H1 (cell line): ENCODE measurements around the gene MNX1. TPM values are rescaled to one million over a fixed set of nuclear protein-coding genes. Genes with fewer than 3 reads are reported as not detected.
A peak's percentile ranks its signal among the peaks of the same experiment; 100 is the strongest.

Experiments used
- CTCF ChIA-PET: fragments of 300-600 bp; sonication (Branson Sonifier 250); formaldehyde crosslinking; loops from one replicate; lab custom pipeline; 2021; ENCODE audit not compliant: partially characterized antibody; lab: Charles Lee
- POLR2A ChIA-PET: fragments of 300-600 bp; sonication (Branson Sonifier 250); formaldehyde crosslinking; loops from one replicate; lab custom pipeline; 2021; ENCODE audit warnings: inconsistent platforms; ENCODE audit not compliant: partially characterized antibody; lab: Charles Lee
- DNase-seq, 2 experiments: peaks; one replicate each; pipeline versions ENCODE4 v3.0.0 to v3.0.0-alpha.2; 2010 to 2022; ENCODE audit warnings: low spot score in 2 of 2, low read depth in 1 of 2, mixed read lengths in 1 of 2
- FAIRE-seq: peaks from 2 replicates; lab custom pipeline; 2011; peaks lifted over from hg19 to GRCh38; lab: Jason Lieb, UNC
- H2AFZ ChIP-seq: 2 replicates; pipeline ENCODE4 v1.8.1; 2012; ENCODE audit warnings: low read length, inconsistent platforms
- H2AK5ac ChIP-seq: 2 replicates; pipeline ENCODE4 v1.6.1; 2013; ENCODE audit warnings: low read depth, low read length
- H2BK120ac ChIP-seq: replicated peaks from 2 replicates; pipeline ENCODE3; 2013; ENCODE audit warnings: low read depth, low read length, inconsistent platforms
- H2BK12ac ChIP-seq: 2 replicates; pipeline ENCODE4 v1.6.1; 2013; ENCODE audit warnings: low read depth, low read length
- H2BK15ac ChIP-seq: 2 replicates; pipeline ENCODE4 v1.6.1; 2013; ENCODE audit warnings: low read length
- H2BK20ac ChIP-seq: 2 replicates; pipeline ENCODE4 v1.6.1; 2013; ENCODE audit warnings: low read length
- H2BK5ac ChIP-seq: 2 replicates; pipeline ENCODE4 v1.6.1; 2013; ENCODE audit warnings: low read depth, low read length
- H3K14ac ChIP-seq: 2 replicates; pipeline ENCODE4 v1.6.1; 2013; ENCODE audit warnings: inconsistent platforms; ENCODE audit not compliant: insufficient read length
- H3K18ac ChIP-seq: 2 replicates; pipeline ENCODE4 v1.6.1; 2013; ENCODE audit warnings: low read length; ENCODE audit errors: extremely low read depth
- H3K23ac ChIP-seq: 2 replicates; pipeline ENCODE4 v1.6.1; 2013; ENCODE audit warnings: inconsistent platforms; ENCODE audit not compliant: insufficient read length
- H3K23me2 ChIP-seq: 2 replicates; pipeline ENCODE4 v1.6.1; 2013; ENCODE audit warnings: low read depth, low read length
- H3K27ac ChIP-seq: 2 replicates; pipeline ENCODE4 v1.6.1; 2011; ENCODE audit warnings: low read depth, low read length, inconsistent platforms
- H3K27me3 ChIP-seq, 4 experiments: replicated peaks in 1 of 4; 1 replicate in 1 of 4; 2 replicates in 3 of 4; pipeline versions ENCODE4 v1.6.1 to v1.8.1; 2011 to 2013; ENCODE audit warnings: low read length in 3 of 4, mild to moderate bottlenecking in 3 of 4, inconsistent platforms in 2 of 4, mixed read lengths in 2 of 4, moderate library complexity in 1 of 4; ENCODE audit not compliant: control insufficient read depth in 3 of 4, insufficient read depth in 3 of 4; ENCODE audit errors: extremely low read depth in 1 of 4
- H3K36me3 ChIP-seq, 4 experiments: 2 replicates each; pipeline versions ENCODE4 v1.6.1 to v1.8.1; 2011 to 2013; ENCODE audit warnings: mild to moderate bottlenecking in 4 of 4, low read length in 3 of 4, moderate library complexity in 2 of 4, control low read depth in 1 of 4, inconsistent platforms in 1 of 4; ENCODE audit not compliant: insufficient read depth in 4 of 4, control insufficient read depth in 2 of 4
- H3K4ac ChIP-seq: replicated peaks from 2 replicates; pipeline ENCODE3; 2013; ENCODE audit warnings: low read length, low read depth, mixed read lengths, inconsistent platforms; ENCODE audit not compliant: insufficient read length
- H3K4me1 ChIP-seq, 4 experiments: replicated peaks in 1 of 4; 1 replicate in 1 of 4; 2 replicates in 3 of 4; pipeline versions ENCODE4 v1.6.1 to v1.8.1; 2011 to 2013; ENCODE audit warnings: low read length in 3 of 4, inconsistent platforms in 2 of 4, mixed read lengths in 1 of 4; ENCODE audit not compliant: insufficient read depth in 4 of 4, control insufficient read depth in 3 of 4
- H3K4me2 ChIP-seq, 2 experiments: 2 replicates each; pipeline versions ENCODE4 v1.6.1 to v1.8.1; 2011 to 2013; ENCODE audit warnings: low read depth in 2 of 2, low read length in 2 of 2, control low read depth in 1 of 2, inconsistent platforms in 1 of 2, mild to moderate bottlenecking in 1 of 2; ENCODE audit not compliant: insufficient read depth in 1 of 2
- H3K4me3 ChIP-seq, 4 experiments: fragments of 200-600, 300-600 bp in 1 of 4; sonication (generic), shearing (Covaris generic), sonication (Bioruptor Twin) in 1 of 4; 2 replicates each; pipeline versions ENCODE4 v1.5.1 to v1.8.1; 2011 to 2016; ENCODE audit warnings: low read length in 4 of 4, low read depth in 3 of 4, control low read depth in 2 of 4, inconsistent platforms in 2 of 4, mild to moderate bottlenecking in 2 of 4, mixed read lengths in 1 of 4, moderate library complexity in 1 of 4; ENCODE audit not compliant: insufficient read depth in 2 of 4; ENCODE audit errors: extremely low read depth in 1 of 4
- H3K56ac ChIP-seq: replicated peaks from 2 replicates; pipeline ENCODE3; 2013; ENCODE audit warnings: low read depth, mild to moderate bottlenecking, mixed read lengths, low read length, inconsistent platforms; ENCODE audit not compliant: insufficient read length
- H3K79me1 ChIP-seq: 2 replicates; pipeline ENCODE4 v1.6.1; 2013; ENCODE audit warnings: low read depth, low read length, control low read depth
- H3K79me2 ChIP-seq, 2 experiments: 2 replicates each; pipeline versions ENCODE4 v1.6.1 to v1.8.1; 2012 to 2013; ENCODE audit warnings: low read length in 2 of 2, mild to moderate bottlenecking in 2 of 2, inconsistent platforms in 1 of 2; ENCODE audit not compliant: insufficient read depth in 2 of 2, control insufficient read depth in 1 of 2
- H3K9ac ChIP-seq, 4 experiments: replicated peaks in 1 of 4; 1 replicate in 1 of 4; 2 replicates in 3 of 4; pipeline versions ENCODE4 v1.6.1 to v1.8.1; 2011 to 2013; ENCODE audit warnings: low read depth in 3 of 4, low read length in 3 of 4, control low read depth in 2 of 4, mild to moderate bottlenecking in 2 of 4, moderate library complexity in 2 of 4, inconsistent platforms in 1 of 4; ENCODE audit errors: extremely low read depth in 1 of 4
- H3K9me3 ChIP-seq, 2 experiments: 2 replicates each; pipeline versions ENCODE4 v1.6.1 to v1.8.1; 2012 to 2013; ENCODE audit warnings: mild to moderate bottlenecking in 2 of 2, moderate library complexity in 2 of 2, control low read depth in 1 of 2, inconsistent platforms in 1 of 2, low read depth in 1 of 2, low read length in 1 of 2, mixed read lengths in 1 of 2; ENCODE audit not compliant: insufficient read depth in 2 of 2
- H4K20me1 ChIP-seq, 2 experiments: replicated peaks in 1 of 2; 2 replicates each; pipeline versions ENCODE3 to v1.8.1; 2011 to 2013; ENCODE audit warnings: inconsistent platforms in 2 of 2, low read length in 2 of 2, mild to moderate bottlenecking in 1 of 2; ENCODE audit not compliant: insufficient read depth in 2 of 2, control insufficient read depth in 1 of 2
- H4K5ac ChIP-seq: 2 replicates; pipeline ENCODE4 v1.6.1; 2013; ENCODE audit warnings: low read length, low read depth, mixed read lengths, inconsistent platforms; ENCODE audit not compliant: insufficient read length
- H4K8ac ChIP-seq: 2 replicates; pipeline ENCODE4 v1.8.0; 2013; ENCODE audit warnings: mild to moderate bottlenecking, moderate library complexity, low read length, inconsistent platforms; ENCODE audit not compliant: insufficient read depth; ENCODE audit errors: extremely low read depth
- H4K91ac ChIP-seq: replicated peaks from 2 replicates; pipeline ENCODE3; 2013; ENCODE audit warnings: low read length, mixed read lengths, inconsistent platforms; ENCODE audit not compliant: insufficient read length
- CREB1 ChIP-seq: IDR thresholded peaks from 2 replicates; pipeline ENCODE4 v1.6.1; 2012; ENCODE audit warnings: inconsistent platforms
- EZH2 ChIP-seq: fragments of 200-600 bp; sonication (generic); IDR thresholded peaks from 2 replicates; pipeline ENCODE4 v1.7.1; 2012; ENCODE audit warnings: low read depth, mild to moderate bottlenecking, moderate library complexity, low read length, inconsistent platforms; ENCODE audit not compliant: severe bottlenecking
- GABPA ChIP-seq: IDR thresholded peaks from 2 replicates; pipeline ENCODE4 v1.6.1; 2011; ENCODE audit warnings: mild to moderate bottlenecking, low read length, moderate library complexity, borderline replicate concordance; ENCODE audit not compliant: insufficient read depth
- RNF2 ChIP-seq: fragments of 200-900, 300-1000 bp; sonication (generic); IDR thresholded peaks from 2 replicates; pipeline ENCODE4 v1.7.1; 2016; ENCODE audit warnings: borderline replicate concordance, low read depth, mild to moderate bottlenecking, antibody characterized with exemption, low read length; ENCODE audit not compliant: poor library complexity, severe bottlenecking; ENCODE audit errors: missing control alignments
- SUZ12 ChIP-seq: fragments of 200-600 bp; sonication (generic); IDR thresholded peaks from 2 replicates; pipeline ENCODE4 v1.6.1; 2012; ENCODE audit warnings: mild to moderate bottlenecking, inconsistent platforms, low read length, moderate library complexity, mixed read lengths
- TEAD4 ChIP-seq: IDR thresholded peaks from 2 replicates; pipeline ENCODE4 v1.6.1; 2012; ENCODE audit warnings: low read depth, low read length, inconsistent platforms, mixed read lengths
- WGBS, 2 experiments: shearing (Covaris generic) in 1 of 2; methylation state at CpG; one replicate each; pipeline versions ENCODE4 v1.1.6 to v1.1.7; 2013 to 2015; ENCODE audit warnings: low lambda C conversion rate in 2 of 2, mixed read lengths in 2 of 2, inconsistent platforms in 1 of 2, low coverage in 1 of 2, missing lambda C conversion rate in 1 of 2; ENCODE audit not compliant: insufficient replicate concordance in 2 of 2, insufficient coverage in 1 of 2, insufficient read length in 1 of 2; ENCODE audit errors: extremely low coverage in 1 of 2, missing lambda C conversion rate in 1 of 2; 5-methylcytosine and 5-hydroxymethylcytosine counted together
- polyA plus RNA-seq, 7 experiments: library from polyadenylated mRNA; depleted of rRNA in 3 of 7; stranded (reverse) in 5 of 7; unstranded in 2 of 7; fragments of >200 nt in 5 of 7; fragments of 200-250 nt in 2 of 7; gene quantifications; 1 replicate in 5 of 7; 2 replicates in 1 of 7; 4 replicates in 1 of 7; pipeline versions ENCODE4 v1.2.1 to v1.2.3, GENCODE V29; 2011 to 2013; ENCODE audit warnings: missing spikeins in 2 of 7, mixed read lengths in 2 of 7
- total RNA-seq: library from RNA; stranded (reverse); fragmentation: NEBNext Ultra II Directional; extraction: Animal tissue kit (Norgen Biotek cat#: 25700); gene quantifications from 2 replicates; pipeline ENCODE4 v1.2.1, GENCODE V29; 2021

MNX1 gene
- total and polyA plus RNA-seq, 2 of the 8 experiments (the other 6 are each of a cell fraction or from before 2014, with no cell fraction given): 0.39 TPM; not detected in 1

GRCh38 chr7:157002819-157003421 is 7.5 kb downstream of the MNX1 start:
- WGBS, 2 experiments: 3% methylated on average over 47 of the region's 47 CpGs; no CpG with 5 or more reads in 1 of the 2 experiments
- FAIRE-seq (no peak), DNase-seq (peak in 1 of 2 experiments; percentile 73)
- H3K27me3 ChIP-seq: peaks cover 92 to 100% (median 99%) of the 10 kb centered on the region in 4 experiments
- no peak overlapping the region; the same call in 1 of the 2 replicates for H4K8ac ChIP-seq
- no peaks in the 10 kb centered on the region for H3K79me1 ChIP-seq
- no peak overlapping the region for H3K9ac ChIP-seq
- no peak overlapping the region for H2AK5ac ChIP-seq
- no peak overlapping the region for H3K27ac ChIP-seq
- H3K4me2 ChIP-seq: peak overlapping the region; percentile 34 to 45; a peak in 3 of 4 replicates
- no peak overlapping the region for H2AFZ ChIP-seq
- H4K5ac ChIP-seq: no peak overlapping the region
- no peak overlapping the region for H4K91ac ChIP-seq
- peak overlapping the region in 1 of 4 experiments; percentile 48; a peak in 2 of 8 replicates for H3K4me3 ChIP-seq
- H2BK20ac ChIP-seq: no peak overlapping the region
- H3K56ac ChIP-seq: no peak overlapping the region
- POLR2A ChIA-PET: interaction anchor here (0.9 to 3.1 kb wide), 4 partner anchors 9 to 16 kb away, joined by 3 to 15 read pairs (median 4); no protein-coding TSS in a partner anchor
- H3K23ac ChIP-seq: no peak overlapping the region
- CTCF ChIA-PET: interaction anchor here (0.7 to 2.4 kb wide), 4 partner anchors 10 to 20 kb away, joined by 3 to 7 read pairs (median 4); no protein-coding TSS in a partner anchor
- H3K23me2 ChIP-seq: peaks cover 2% of the 10 kb centered on the region; the same call in 1 of the 2 replicates
- peaks cover 0 to 8% (median 0%) of the 10 kb centered on the region in 4 experiments; a peak in 1 of 8 replicates for H3K36me3 ChIP-seq
- no peaks in the 10 kb centered on the region for H3K9me3 ChIP-seq
- no peak overlapping the region for H3K14ac ChIP-seq
- peaks cover 3 to 33% (median 11%) of the 10 kb centered on the region in 4 experiments; a peak in 6 of 7 replicates for H3K4me1 ChIP-seq
- peaks cover 16 to 25% of the 10 kb centered on the region in 2 experiments for H4K20me1 ChIP-seq
- no peak overlapping the region; the same call in 1 of the 2 replicates for H3K18ac ChIP-seq
- no peaks in the 10 kb centered on the region for H3K79me2 ChIP-seq
- no peak overlapping the region for H3K4ac ChIP-seq
- no peak overlapping the region for H2BK15ac ChIP-seq
- H2BK12ac ChIP-seq: no peak overlapping the region
- no peak overlapping the region for H2BK5ac ChIP-seq
- H2BK120ac ChIP-seq: no peak overlapping the region
- TF ChIP-seq EZH2 (peak; percentile 42), RNF2 (peak; percentile 21), SUZ12 (peak; percentile 28; the same call in 1 of the 2 replicates), TEAD4 (no peak), GABPA (no peak), CREB1 (no peak)
